IMR-90 (cell line): ENCODE data around the gene LIMS2. TPM values are rescaled to one million over a fixed set of nuclear protein-coding genes. Genes with fewer than 3 reads are reported as not detected.

Source experiments
- ATAC-seq: fragments of 200-7000 bp; cut with Tn5 transposase; 2 replicates; pipeline ENCODE4 v1.9.1; 2020; ENCODE audit warnings: low read depth, mild to moderate bottlenecking, moderate library complexity
- BruUV-seq: library from RNA; stranded (reverse); fragments of 400-500 nt; replicated peaks from 2 replicates; lab custom pipeline; 2021; lab: Mats Ljungman, UMichigan
- CTCF ChIA-PET: fragments of 300-600 bp; formaldehyde crosslinking; extraction: SDS; loops from one replicate; lab custom pipeline; 2021; ENCODE audit warnings: antibody characterized with exemption; lab: Yijun Ruan, JAX
- POLR2A ChIA-PET: fragments of 300-600 bp; sonication (Branson Sonifier 250); formaldehyde crosslinking; loops from one replicate; lab custom pipeline; 2022; ENCODE audit warnings: antibody characterized with exemption; ENCODE audit not compliant: unreplicated experiment; lab: Charles Lee
- DNase-seq: peaks from one replicate; pipeline ENCODE4 v3.0.0; 2013
- H2AFZ ChIP-seq: replicated peaks from 2 replicates; pipeline ENCODE3; 2013; ENCODE audit warnings: low read length, mild to moderate bottlenecking; ENCODE audit not compliant: poor library complexity
- H2AK5ac ChIP-seq: 2 replicates; pipeline ENCODE4 v1.6.1; 2013; ENCODE audit warnings: low read depth, low read length, inconsistent platforms
- H2AK9ac ChIP-seq: replicated peaks from 2 replicates; pipeline ENCODE3; 2013; ENCODE audit warnings: mild to moderate bottlenecking, low read depth, low read length, moderate library complexity; ENCODE audit not compliant: poor library complexity
- H2BK120ac ChIP-seq: 2 replicates; pipeline ENCODE4 v1.6.1; 2013; ENCODE audit warnings: low read depth, low read length, inconsistent platforms
- H2BK15ac ChIP-seq: 3 replicates; pipeline ENCODE4 v1.6.1; 2013; ENCODE audit warnings: low read depth, low read length, inconsistent platforms
- H2BK20ac ChIP-seq: 2 replicates; pipeline ENCODE4 v1.6.1; 2013; ENCODE audit warnings: low read depth, mild to moderate bottlenecking, inconsistent platforms, low read length, moderate library complexity
- H2BK5ac ChIP-seq: 2 replicates; pipeline ENCODE4 v1.6.1; 2013; ENCODE audit warnings: mild to moderate bottlenecking, low read depth, low read length, inconsistent platforms; ENCODE audit not compliant: poor library complexity, severe bottlenecking
- H3K14ac ChIP-seq: replicated peaks from 2 replicates; pipeline ENCODE4 v1.6.1; 2013; ENCODE audit warnings: low read depth, low read length, inconsistent platforms
- H3K18ac ChIP-seq: 2 replicates; pipeline ENCODE4 v1.6.1; 2013; ENCODE audit warnings: low read depth, low read length, control low read depth
- H3K23ac ChIP-seq: 2 replicates; pipeline ENCODE4 v1.6.1; 2013; ENCODE audit warnings: low read depth, low read length, inconsistent platforms
- H3K27ac ChIP-seq: 2 replicates; pipeline ENCODE4 v1.5.1; 2013; ENCODE audit warnings: mild to moderate bottlenecking, control low read depth, low read length; ENCODE audit not compliant: insufficient read depth
- H3K27me3 ChIP-seq: 2 replicates; pipeline ENCODE4 v1.6.1; 2013; ENCODE audit warnings: low read length; ENCODE audit not compliant: control insufficient read depth, insufficient read depth
- H3K36me3 ChIP-seq: 2 replicates; pipeline ENCODE4 v1.6.1; 2013; ENCODE audit warnings: low read length, mixed read lengths; ENCODE audit not compliant: control insufficient read depth, insufficient read depth
- H3K4ac ChIP-seq: 2 replicates; pipeline ENCODE4 v1.6.1; 2013; ENCODE audit warnings: low read depth, low read length, inconsistent platforms
- H3K4me1 ChIP-seq: 2 replicates; pipeline ENCODE4 v1.6.1; 2013; ENCODE audit warnings: low read length, mixed read lengths; ENCODE audit not compliant: control insufficient read depth, insufficient read depth
- H3K4me2 ChIP-seq: 2 replicates; pipeline ENCODE4 v1.6.1; 2013; ENCODE audit warnings: low read depth, mild to moderate bottlenecking, control low read depth, low read length, moderate library complexity
- H3K4me3 ChIP-seq: 2 replicates; pipeline ENCODE4 v1.5.1; 2013; ENCODE audit warnings: low read depth, mild to moderate bottlenecking, control low read depth, low read length, moderate library complexity; ENCODE audit not compliant: insufficient read depth
- H3K56ac ChIP-seq: 2 replicates; pipeline ENCODE4 v1.6.1; 2013; ENCODE audit warnings: low read length, inconsistent platforms; ENCODE audit not compliant: insufficient read depth; ENCODE audit errors: extremely low read depth
- H3K79me1 ChIP-seq, 2 experiments: 2 replicates each; pipeline ENCODE4 v1.6.1; 2013; ENCODE audit warnings: low read length in 2 of 2, inconsistent platforms in 1 of 2, low read depth in 1 of 2
- H3K9ac ChIP-seq: 2 replicates; pipeline ENCODE4 v1.6.1; 2013; ENCODE audit warnings: low read depth, low read length, control low read depth
- H3K9me1 ChIP-seq: 2 replicates; pipeline ENCODE4 v1.6.1; 2013; ENCODE audit warnings: low read length, inconsistent platforms; ENCODE audit not compliant: insufficient read depth
- H3K9me3 ChIP-seq: 2 replicates; pipeline ENCODE4 v1.6.1; 2013; ENCODE audit warnings: low read length; ENCODE audit not compliant: control insufficient read depth, insufficient read depth
- H4K20me1 ChIP-seq: 2 replicates; pipeline ENCODE4 v1.6.1; 2013; ENCODE audit warnings: low read length, inconsistent platforms; ENCODE audit not compliant: insufficient read depth
- H4K5ac ChIP-seq: 2 replicates; pipeline ENCODE4 v1.6.1; 2013; ENCODE audit warnings: mild to moderate bottlenecking, low read depth, low read length, control low read depth
- H4K8ac ChIP-seq, 2 experiments: 2 replicates each; pipeline ENCODE4 v1.6.1; 2013; ENCODE audit warnings: low read depth in 2 of 2, low read length in 2 of 2, control low read depth in 1 of 2, inconsistent platforms in 1 of 2
- H4K91ac ChIP-seq: 2 replicates; pipeline ENCODE4 v1.6.1; 2013; ENCODE audit warnings: low read depth, low read length, inconsistent platforms; ENCODE audit not compliant: insufficient read depth
- MAFK ChIP-seq: IDR thresholded peaks from 2 replicates; pipeline ENCODE4 v1.6.1; 2012; ENCODE audit warnings: low read depth, low read length, improper control_type of control experiment
- MAZ ChIP-seq: IDR thresholded peaks from 2 replicates; pipeline ENCODE4 v1.6.1; 2012; ENCODE audit warnings: low read depth, mild to moderate bottlenecking, low read length, improper control_type of control experiment, moderate library complexity, borderline replicate concordance
- RAD21 ChIP-seq: IDR thresholded peaks from 2 replicates; pipeline ENCODE4 v1.6.1; 2012; ENCODE audit warnings: low read length, improper control_type of control experiment
- RFX5 ChIP-seq: IDR thresholded peaks from 2 replicates; pipeline ENCODE4 v1.8.0; 2012; ENCODE audit warnings: low read depth, mild to moderate bottlenecking, low read length, moderate library complexity
- WGBS, 2 experiments: methylation state at CpG; one replicate each; pipeline versions ENCODE4 v1.1.5 to v1.1.7; 2013; ENCODE audit warnings: missing lambda C conversion rate in 2 of 2; ENCODE audit not compliant: insufficient read length in 1 of 2; ENCODE audit errors: extremely low coverage in 2 of 2; 5-methylcytosine and 5-hydroxymethylcytosine counted together
- dilution Hi-C: fragments of 300-500 bp; cut with HindIII; formaldehyde crosslinking; loops from one replicate; pipeline ENCODE4 v1.14.3; 2018; ENCODE audit warnings: low sequenced_read_pairs; ENCODE audit not compliant: unreplicated experiment
- in situ Hi-C: fragments of 300-500 bp; cut with MboI; formaldehyde crosslinking; loops from 3 replicates; pipeline ENCODE4 v1.14.3; 2019; ENCODE audit warnings: low sequenced_read_pairs, inconsistent platforms, mixed read lengths
- intact Hi-C: fragments of 100-400 bp; cut with micrococcal nuclease; formaldehyde crosslinking; loops from 2 replicates; pipeline ENCODE4 v1.10.0; 2022
- polyA plus RNA-seq, 3 experiments: library from polyadenylated mRNA; depleted of rRNA; stranded (reverse); fragments of >200 nt; gene quantifications; 2 replicates each; pipeline ENCODE4 v1.2.3, GENCODE V29; 2012; ENCODE audit warnings: low replicate concordance in 1 of 3
- total RNA-seq: library from RNA; depleted of rRNA; stranded (reverse); fragments of >200 nt; gene quantifications from 2 replicates; pipeline ENCODE4 v1.2.3, GENCODE V29; 2012

LIMS2 gene
- total and polyA plus RNA-seq, 2 of the 4 experiments (the other 2 are of a cell fraction), result 1.3 to 18.8 TPM

DNA sequence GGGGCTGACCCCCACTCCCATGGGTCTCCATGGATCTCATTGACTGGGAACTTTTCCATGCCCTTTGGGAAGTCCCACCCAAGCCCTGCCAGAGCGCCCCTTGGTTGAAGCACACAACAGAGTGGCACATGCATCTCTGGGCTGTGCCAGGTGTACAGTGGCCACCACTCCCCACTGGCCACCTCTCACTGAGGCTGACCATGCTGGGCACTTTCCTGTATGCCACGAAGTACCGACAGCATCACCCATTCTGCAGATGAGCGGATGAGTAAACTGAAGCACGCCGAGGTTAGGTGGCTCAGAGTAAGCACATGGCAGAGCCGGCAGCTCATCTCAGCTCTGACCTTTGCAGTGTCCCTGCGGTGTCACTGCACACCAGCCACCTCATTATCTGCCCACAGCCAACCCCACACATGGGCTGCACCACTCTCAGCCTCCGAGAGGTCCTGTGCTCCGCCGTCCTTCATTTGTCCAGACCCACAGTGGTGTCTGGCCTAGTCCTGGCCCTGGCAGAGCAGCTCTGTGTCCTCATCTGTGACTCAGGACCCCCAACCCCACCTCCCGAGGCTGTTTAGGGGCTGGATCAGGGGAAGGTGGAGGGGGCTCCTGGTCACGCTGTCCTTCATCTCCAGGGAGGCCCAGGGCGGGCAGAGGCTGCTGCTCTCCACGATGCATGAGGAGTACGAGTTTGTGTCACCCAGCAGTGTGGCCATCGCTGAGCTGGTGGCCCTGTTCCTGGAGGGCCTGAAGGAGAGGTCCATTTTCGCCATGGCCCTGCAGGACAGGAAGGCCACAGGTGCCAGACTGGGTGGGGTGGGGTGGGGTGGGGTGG lies 47.4 kb downstream of the LIMS2 start (continued):
- no peak for TF ChIP-seq RFX5

GRCh38 chr2:127626917-127627739 lies 48.2 kb downstream of the LIMS2 start:
- Histone ChIP-seq H3K4ac (no peak overlapping the region), H3K4me1 (peaks cover 5% of the 10 kb centered on the region), H4K91ac (no peak overlapping the region), H2AK5ac (no peak overlapping the region), H3K36me3 (no peaks in the 10 kb centered on the region), H3K23ac (no peak overlapping the region), H4K8ac (no peak overlapping the region), H2BK120ac (no peak overlapping the region), H3K14ac (no peak overlapping the region), H2BK20ac (no peak overlapping the region), H3K27me3 (no peaks in the 10 kb centered on the region; the same call in 1 of the 2 replicates), H2BK5ac (no peak overlapping the region), H4K5ac (no peak overlapping the region), H3K79me1 (no peaks in the 10 kb centered on the region), H2AK9ac (no peak overlapping the region), H3K27ac (no peak overlapping the region), H4K20me1 (no peaks in the 10 kb centered on the region), H2AFZ (no peak overlapping the region), H3K4me2 (no peak overlapping the region), H3K18ac (no peak overlapping the region), H2BK15ac (no peak overlapping the region), H3K9me1 (peaks cover 6% of the 10 kb centered on the region; the same call in 1 of the 2 replicates), H3K56ac (no peak overlapping the region), H3K9ac (no peak overlapping the region), H3K4me3 (no peak overlapping the region), H3K9me3 (no peaks in the 10 kb centered on the region)
- intact Hi-C loops (no loop called here), dilution Hi-C loops (no loop called here), in situ Hi-C loops (no loop called here)
- ChIA-PET POLR2A (no interaction called here), CTCF (no interaction called here)
- TF ChIP-seq RAD21 (no peak), MAFK (no peak), MAZ (no peak)
- DNase-seq (no peak), ATAC-seq (no peak)
- WGBS, 2 experiments, result 87% methylated on average over 10 of the region's 28 CpGs; no CpG with 5 or more reads in 1 of the 2 experiments
- no TSS peak for BruUV-seq
